Right lobe of liver (tissue), 6 donors: ENCODE measurements around the gene ZNF785. TPM values are rescaled to one million over a fixed set of nuclear protein-coding genes. Genes with fewer than 3 reads are reported as not detected.

Source experiments
- ATAC-seq, 4 donors: fragments of 200-7000 bp; cut with Tn5 transposase; one replicate each; pipeline ENCODE4 v1.9.1; 2020; ENCODE audit warnings: mild to moderate bottlenecking in 4 of 4, moderate library complexity in 4 of 4
- DNase-seq, 3 donors: peaks; one replicate each; pipeline ENCODE4 v3.0.0-alpha.2; 2020
- H3K27ac ChIP-seq, 3 donors: fragments of 200-600 bp; one replicate each; pipeline ENCODE4 v1.8.0; 2022
- H3K27me3 ChIP-seq, 2 donors: fragments of 200-600 bp; one replicate each; pipeline ENCODE4 v1.8.0; 2022
- H3K36me3 ChIP-seq, 4 donors: fragments of 200-600 bp; sonication (generic) in 1 of 4; one replicate each; pipeline versions ENCODE4 v1.5.1 to v1.8.0; 2017 to 2022; ENCODE audit warnings: control low read depth in 1 of 4
- H3K4me1 ChIP-seq, 4 donors: fragments of 200-600 bp; sonication (generic) in 1 of 4; one replicate each; pipeline versions ENCODE4 v1.5.1 to v1.8.0; 2017 to 2022; ENCODE audit warnings: control low read depth in 1 of 4
- H3K4me3 ChIP-seq, 3 donors: fragments of 200-600 bp; one replicate each; pipeline ENCODE4 v1.8.0; 2022
- H3K9me3 ChIP-seq, 4 donors: fragments of 200-600 bp; sonication (generic) in 1 of 4; one replicate each; pipeline versions ENCODE4 v1.5.1 to v1.8.0; 2017 to 2022; ENCODE audit warnings: control low read depth in 1 of 4
- POLR2A ChIP-seq: fragments of 450-650 bp; IDR thresholded peaks from one replicate; pipeline ENCODE4 v1.6.1; 2017; ENCODE audit warnings: antibody characterized with exemption, mild to moderate bottlenecking
- WGBS: methylation state at CpG from one replicate; pipeline ENCODE4 v1.1.6; 2018; ENCODE audit warnings: low coverage, low lambda C conversion rate; ENCODE audit not compliant: insufficient coverage; ENCODE audit errors: missing lambda C conversion rate; 5-methylcytosine and 5-hydroxymethylcytosine counted together
- intact Hi-C, 2 donors: fragments of 100-400 bp; cut with DNase I; formaldehyde crosslinking; loops; one replicate each; pipeline versions ENCODE4 v1.11.2 to v1.14.1; 2022
- total RNA-seq, 6 experiments: library from RNA; depleted of rRNA in 2 of 6; stranded (reverse); fragments of >200 nt in 2 of 6; fragmentation: NEBNext Ultra II Directional in 3 of 6; extraction: Animal tissue kit (Norgen Biotek cat#: 25700) in 3 of 6; gene quantifications; one replicate each; pipeline versions ENCODE4 v1.1.0 to v1.2.4, GENCODE V29; 2016 to 2023
- TF ChIP-seq, protein P1 (sequence below), 4 donors: fragments of 200-600 bp in 3 of 4; fragments of 450-650 bp in 1 of 4; IDR thresholded peaks; one replicate each; pipeline versions ENCODE4 v1.5.1 to v1.8.0; 2016 to 2022; ENCODE audit warnings: antibody characterized with exemption in 4 of 4, mild to moderate bottlenecking in 2 of 4
- donor health status: DM: no; HTN: yes; CAD: no.
- donor health status: DM: no; HTN: no; CAD: no.
- donor health status: DM: no; HTN: no; CAD: no.
- donor health status: DM: no; HTN: yes; CAD: no.
- donor health status: DM: no; HTN: yes; CAD: no.

Gene ZNF785
- total RNA-seq, 6 experiments from 2014 or later: 2.4 to 6.5 (median 5.6) TPM

DNA sequence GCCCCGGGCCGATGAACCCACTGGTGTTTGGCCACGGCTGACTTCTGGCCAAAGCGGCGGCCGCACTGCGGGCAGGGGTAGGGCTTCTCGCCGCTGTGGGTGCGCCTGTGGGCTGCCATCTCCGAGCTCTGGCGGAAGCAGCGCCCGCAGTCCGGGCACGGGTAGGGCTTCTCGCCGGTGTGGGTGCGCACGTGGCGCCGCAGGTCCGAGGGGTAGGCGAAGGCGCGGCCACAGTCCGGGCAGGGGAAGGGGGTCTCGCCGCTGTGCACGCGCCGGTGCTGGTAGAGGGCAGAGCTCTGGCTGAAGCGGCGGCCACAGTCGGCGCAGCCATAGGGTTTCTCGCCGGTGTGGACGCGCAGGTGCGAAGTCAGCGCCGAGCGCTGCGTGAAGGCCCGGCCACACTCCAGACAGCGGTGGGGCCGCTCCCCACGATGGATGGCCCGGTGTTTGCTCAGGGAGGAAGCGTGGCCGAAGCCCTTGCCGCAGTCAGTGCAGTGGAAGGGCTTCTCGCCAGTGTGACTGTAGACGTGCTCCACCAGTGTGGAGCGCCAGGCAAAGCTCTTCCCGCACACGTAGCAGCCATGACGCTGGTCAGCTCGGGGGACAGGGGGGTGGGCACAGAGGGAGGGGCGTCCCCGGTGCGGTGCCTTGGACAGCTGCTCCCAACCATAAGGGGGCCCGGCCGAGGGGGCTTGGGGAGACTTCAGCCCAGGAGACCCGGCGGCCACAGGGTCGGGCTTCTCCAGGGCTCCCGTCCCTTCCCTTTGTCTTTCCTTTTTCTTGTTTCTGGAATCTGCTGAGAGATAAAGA is 30.0 kb downstream of the ZNF785 start:
- WGBS: 98% methylated on average over 9 of the region's 69 CpGs
- Histone ChIP-seq H3K4me3 (no peak overlapping the region), H3K9me3 (no peaks in the 10 kb centered on the region), H3K36me3 (peaks cover 0 to 13% (median 4%) of the 10 kb centered on the region in 4 donors), H3K27me3 (no peaks in the 10 kb centered on the region), H3K4me1 (peaks cover 0 to 11% (median 0%) of the 10 kb centered on the region in 4 donors), H3K27ac (no peak overlapping the region)
- TF ChIP-seq POLR2A: no peak
- TF ChIP-seq, protein P1, sequence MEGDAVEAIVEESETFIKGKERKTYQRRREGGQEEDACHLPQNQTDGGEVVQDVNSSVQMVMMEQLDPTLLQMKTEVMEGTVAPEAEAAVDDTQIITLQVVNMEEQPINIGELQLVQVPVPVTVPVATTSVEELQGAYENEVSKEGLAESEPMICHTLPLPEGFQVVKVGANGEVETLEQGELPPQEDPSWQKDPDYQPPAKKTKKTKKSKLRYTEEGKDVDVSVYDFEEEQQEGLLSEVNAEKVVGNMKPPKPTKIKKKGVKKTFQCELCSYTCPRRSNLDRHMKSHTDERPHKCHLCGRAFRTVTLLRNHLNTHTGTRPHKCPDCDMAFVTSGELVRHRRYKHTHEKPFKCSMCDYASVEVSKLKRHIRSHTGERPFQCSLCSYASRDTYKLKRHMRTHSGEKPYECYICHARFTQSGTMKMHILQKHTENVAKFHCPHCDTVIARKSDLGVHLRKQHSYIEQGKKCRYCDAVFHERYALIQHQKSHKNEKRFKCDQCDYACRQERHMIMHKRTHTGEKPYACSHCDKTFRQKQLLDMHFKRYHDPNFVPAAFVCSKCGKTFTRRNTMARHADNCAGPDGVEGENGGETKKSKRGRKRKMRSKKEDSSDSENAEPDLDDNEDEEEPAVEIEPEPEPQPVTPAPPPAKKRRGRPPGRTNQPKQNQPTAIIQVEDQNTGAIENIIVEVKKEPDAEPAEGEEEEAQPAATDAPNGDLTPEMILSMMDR (IDR thresholded peaks at IDR 0.05): no peak
- DNase-seq (no peak), ATAC-seq (no peak)
- intact Hi-C loops: no loop called here

DNA sequence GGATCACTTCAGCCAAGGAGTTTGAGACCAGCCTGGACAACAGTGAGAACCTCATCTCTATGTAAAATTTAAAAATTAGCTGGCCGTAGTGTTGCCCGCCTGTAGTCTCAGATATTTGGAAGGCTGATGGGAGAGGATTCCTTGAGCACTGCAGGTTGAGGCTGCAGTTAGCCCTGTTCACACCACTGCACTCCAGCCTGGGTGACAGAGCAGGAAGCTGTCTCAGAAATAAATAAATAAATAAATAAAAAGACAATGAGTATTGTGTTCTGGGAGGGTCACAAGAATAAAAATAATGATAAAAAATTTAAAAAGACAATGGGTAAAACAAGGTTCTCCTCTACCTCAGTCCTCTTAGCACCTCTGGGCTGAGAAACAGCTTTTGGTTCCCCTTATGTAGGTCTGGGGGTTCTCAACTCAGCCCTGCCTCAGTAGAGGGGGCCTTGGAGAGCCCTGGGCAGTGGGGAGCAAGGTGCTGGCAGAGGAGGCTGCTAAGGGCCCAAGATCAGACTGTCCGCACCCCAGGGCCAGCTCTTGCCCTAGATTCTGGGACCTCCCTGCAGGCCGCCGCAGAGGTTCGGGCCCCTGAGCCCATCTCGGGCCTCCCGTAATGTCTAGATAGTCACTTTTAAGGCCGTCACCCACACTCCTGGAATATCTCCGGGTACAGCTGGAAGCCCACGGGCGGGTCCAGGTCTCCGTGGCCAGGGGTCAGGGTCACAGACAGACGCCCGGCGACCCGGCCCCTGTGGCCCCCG is 30.8 kb downstream of the ZNF785 start:
- intact Hi-C loops: no loop called here
- DNase-seq: no peak
- no peak for TF ChIP-seq POLR2A
- TF ChIP-seq, protein P1 (IDR thresholded peaks at IDR 0.05): no peak
- H3K27me3 ChIP-seq: no peaks in the 10 kb centered on the region
- H3K9me3 ChIP-seq: no peaks in the 10 kb centered on the region
- H3K36me3 ChIP-seq: peaks cover 0 to 13% (median 4%) of the 10 kb centered on the region in 4 donors
- no peak overlapping the region for H3K27ac ChIP-seq
- peaks cover 0 to 11% (median 0%) of the 10 kb centered on the region in 4 donors for H3K4me1 ChIP-seq
- H3K4me3 ChIP-seq: no peak overlapping the region
- ATAC-seq: no peak
- WGBS: 67% methylated on average over 5 of the region's 18 CpGs

DNA sequence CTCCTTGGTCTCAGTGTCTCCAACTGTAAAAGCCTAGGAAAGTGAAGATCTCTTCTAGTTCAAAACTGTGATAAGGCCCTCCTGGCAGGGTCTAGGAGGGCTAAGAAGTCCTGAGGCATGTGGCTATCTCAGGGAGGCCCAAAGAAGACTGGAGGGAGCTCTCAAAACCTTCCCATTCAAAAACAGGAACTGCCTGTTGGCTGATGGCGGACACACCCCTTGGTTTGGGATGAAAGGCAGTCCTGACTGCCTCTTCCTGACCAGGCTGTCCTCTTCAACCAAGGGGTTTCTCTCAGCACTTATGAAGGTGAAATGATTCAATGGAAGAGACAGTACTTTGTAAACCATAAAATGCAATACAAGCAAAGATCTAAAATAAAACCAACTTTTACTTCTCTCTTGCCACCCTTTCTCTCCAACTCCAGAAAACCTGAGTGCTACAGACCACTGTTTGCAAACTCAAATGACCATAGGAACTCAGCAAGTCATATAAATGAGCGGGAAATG is 32.1 kb downstream of the ZNF785 start:
- TF ChIP-seq, protein P1 (IDR thresholded peaks at IDR 0.05): no peak
- TF ChIP-seq POLR2A: no peak
- no peak for DNase-seq
- H3K27me3 ChIP-seq: no peaks in the 10 kb centered on the region
- H3K27ac ChIP-seq: no peak overlapping the region
- 86% methylated on average over 2 of the region's 2 CpGs for WGBS
- no peak overlapping the region for H3K4me3 ChIP-seq
- no peaks in the 10 kb centered on the region for H3K9me3 ChIP-seq
- H3K4me1 ChIP-seq: peaks cover 0 to 7% (median 0%) of the 10 kb centered on the region in 4 donors
- H3K36me3 ChIP-seq: peaks cover 0 to 13% (median 4%) of the 10 kb centered on the region in 4 donors
- intact Hi-C loops: no loop called here
- ATAC-seq: no peak

DNA sequence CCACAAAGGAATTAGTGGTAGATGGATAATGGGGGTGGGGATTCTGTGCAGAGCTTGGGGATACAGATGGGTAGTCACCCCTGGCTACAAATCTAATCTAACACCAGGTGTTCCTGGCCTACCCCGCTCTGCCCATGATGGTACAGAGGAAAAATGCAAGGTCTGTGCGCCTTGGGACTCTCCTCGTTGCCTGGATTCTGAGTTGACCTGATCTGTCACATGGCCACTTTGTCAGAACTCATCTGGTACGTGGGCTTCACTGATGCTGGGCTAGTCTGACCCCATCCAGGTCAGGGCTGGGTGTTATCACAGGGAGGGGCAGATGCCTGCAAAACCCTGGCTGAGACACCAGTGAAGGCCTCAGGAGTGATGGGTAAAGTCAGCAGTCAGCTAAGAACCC is 32.5 kb downstream of the ZNF785 start:
- H3K4me3 ChIP-seq: no peak overlapping the region
- no peak for TF ChIP-seq POLR2A
- TF ChIP-seq, protein P1 (IDR thresholded peaks at IDR 0.05): no peak
- no peaks in the 10 kb centered on the region for H3K27me3 ChIP-seq
- no peak overlapping the region for H3K27ac ChIP-seq
- WGBS: 100% methylated on average over 1 of the region's 4 CpGs
- DNase-seq (no peak), ATAC-seq (no peak)
- H3K36me3 ChIP-seq: peaks cover 0 to 13% (median 4%) of the 10 kb centered on the region in 4 donors
- intact Hi-C loops: no loop called here
- peaks cover 0 to 7% (median 0%) of the 10 kb centered on the region in 4 donors for H3K4me1 ChIP-seq
- no peaks in the 10 kb centered on the region for H3K9me3 ChIP-seq
